MM.1S (cell line): ENCODE data around the gene CERS3.

Experiments used
- DNase-seq: peaks from one replicate; pipeline ENCODE4 v3.0.0-alpha.2; 2015
- H2AFZ ChIP-seq: fragments of 300-600 bp; sonication (generic); 2 replicates; pipeline ENCODE4 v1.6.0; 2016; ENCODE audit warnings: antibody characterized with exemption, low read length
- H3F3A ChIP-seq: fragments of 300-600 bp; sonication (generic); 2 replicates; pipeline ENCODE4 v1.6.1; 2016; ENCODE audit warnings: mild to moderate bottlenecking, antibody characterized with exemption, low read length, moderate library complexity, mixed read lengths; ENCODE audit not compliant: insufficient read depth
- H3K27ac ChIP-seq: fragments of 300-600 bp; sonication (generic); 2 replicates; pipeline ENCODE4 v1.5.1; 2016; ENCODE audit warnings: mild to moderate bottlenecking, low read length
- H3K27me3 ChIP-seq: fragments of 300-600 bp; sonication (generic); replicated peaks from 2 replicates; pipeline ENCODE4 v1.6.0; 2016; ENCODE audit warnings: low read length; ENCODE audit not compliant: insufficient read depth
- H3K36me3 ChIP-seq: fragments of 300-600 bp; sonication (generic); replicated peaks from 2 replicates; pipeline ENCODE4 v1.6.1; 2016; ENCODE audit warnings: mild to moderate bottlenecking, low read length, mixed read lengths; ENCODE audit not compliant: insufficient read depth
- H3K4me1 ChIP-seq: fragments of 300-600 bp; sonication (generic); 2 replicates; pipeline ENCODE4 v1.6.1; 2016; ENCODE audit warnings: low read length, mixed read lengths
- H3K4me2 ChIP-seq: fragments of 300-600 bp; sonication (generic); 2 replicates; pipeline ENCODE4 v1.6.0; 2016; ENCODE audit warnings: low read depth, low read length
- H3K4me3 ChIP-seq: fragments of 300-600 bp; sonication (generic); 2 replicates; pipeline ENCODE4 v1.5.1; 2016; ENCODE audit warnings: low read length, mixed read lengths
- H3K79me2 ChIP-seq: fragments of 300-600 bp; sonication (generic); 2 replicates; pipeline ENCODE4 v1.6.1; 2016; ENCODE audit warnings: mixed run types, low read length, mixed read lengths
- H3K9ac ChIP-seq: fragments of 300-600 bp; sonication (generic); 2 replicates; pipeline ENCODE4 v1.6.1; 2016; ENCODE audit warnings: low read length, mixed read lengths
- H3K9me2 ChIP-seq: fragments of 300-600 bp; sonication (generic); replicated peaks from 2 replicates; pipeline ENCODE4 v1.6.1; 2016; ENCODE audit warnings: mild to moderate bottlenecking, low read length, mixed read lengths; ENCODE audit not compliant: insufficient read depth
- H3K9me3 ChIP-seq: fragments of 300-600 bp; sonication (generic); replicated peaks from 2 replicates; pipeline ENCODE4 v1.6.1; 2016; ENCODE audit warnings: mild to moderate bottlenecking, low read length, mixed read lengths; ENCODE audit not compliant: insufficient read depth
- H4K20me1 ChIP-seq: fragments of 300-600 bp; sonication (generic); 2 replicates; pipeline ENCODE4 v1.6.1; 2016; ENCODE audit warnings: mild to moderate bottlenecking, low read length, moderate library complexity, mixed read lengths; ENCODE audit not compliant: insufficient read depth
- CTCF ChIP-seq: fragments of 300-600 bp; sonication (generic); IDR thresholded peaks from 2 replicates; pipeline ENCODE4 v1.5.1; 2016; ENCODE audit warnings: antibody characterized with exemption, low read length, mixed read lengths
- EZH2 ChIP-seq: fragments of 300-600 bp; sonication (generic); optimal IDR thresholded peaks from 2 replicates; pipeline ENCODE3; 2017; ENCODE audit warnings: low read depth, mild to moderate bottlenecking, antibody characterized with exemption, low read length, mixed read lengths
- EZH2phosphoT487 ChIP-seq: fragments of 300-600 bp; sonication (generic); IDR thresholded peaks from 2 replicates; pipeline ENCODE4 v1.6.1; 2018; ENCODE audit warnings: antibody characterized with exemption, low read length

CERS3 gene

DNA sequence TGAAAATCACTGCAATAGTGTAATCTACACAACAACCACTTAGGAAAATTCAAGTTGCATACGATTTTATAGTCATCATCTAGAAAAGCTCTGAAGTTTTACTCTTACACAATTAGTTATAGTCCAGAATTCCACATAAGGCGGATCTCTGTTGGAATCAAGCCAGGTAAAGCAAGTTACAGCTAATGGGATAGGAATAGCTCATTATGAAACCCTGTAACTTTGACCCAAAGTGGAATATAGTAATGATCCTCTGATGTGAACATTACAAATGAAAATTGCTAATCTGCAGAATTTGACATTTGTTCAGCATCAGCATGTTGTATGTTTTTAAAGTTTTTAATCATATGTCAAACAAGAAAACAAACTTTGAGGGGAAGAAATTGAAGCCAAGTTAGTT lies 4.4 kb downstream of the CERS3 start:
- no peaks in the 10 kb centered on the region for H4K20me1 ChIP-seq
- H3K36me3 ChIP-seq: no peaks in the 10 kb centered on the region
- no peak for TF ChIP-seq EZH2phosphoT487
- TF ChIP-seq EZH2: no peak
- no peak for TF ChIP-seq CTCF
- H3K9me3 ChIP-seq: no peaks in the 10 kb centered on the region
- no peaks in the 10 kb centered on the region for H3K79me2 ChIP-seq
- no peak overlapping the region for H3K27ac ChIP-seq
- no peaks in the 10 kb centered on the region for H3K27me3 ChIP-seq
- no peak overlapping the region for H3K4me3 ChIP-seq
- H3K4me1 ChIP-seq: no peaks in the 10 kb centered on the region
- H3K4me2 ChIP-seq: no peak overlapping the region
- H2AFZ ChIP-seq: no peak overlapping the region
- H3K9ac ChIP-seq: no peak overlapping the region
- no peaks in the 10 kb centered on the region for H3F3A ChIP-seq
- H3K9me2 ChIP-seq: no peaks in the 10 kb centered on the region
- DNase-seq: no peak

DNA sequence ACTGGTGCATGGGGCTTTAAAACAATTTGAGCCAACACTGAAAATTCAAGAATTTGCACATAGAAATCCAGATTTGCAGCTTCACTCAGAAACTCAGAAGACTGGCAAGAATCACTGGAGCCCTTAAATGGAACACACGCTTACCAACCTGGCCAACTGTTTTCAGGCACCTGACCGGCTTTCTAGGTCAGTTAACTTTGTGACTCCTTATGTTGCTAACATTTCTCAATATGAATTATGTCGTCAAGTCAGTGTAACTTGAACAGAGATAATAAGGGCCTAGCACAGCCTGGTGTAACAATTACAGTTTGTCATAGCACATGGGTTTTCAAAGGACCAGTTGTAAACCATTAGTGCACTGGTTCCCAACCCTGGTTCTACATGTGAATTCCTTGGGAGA lies 6.8 kb downstream of the CERS3 start:
- Histone ChIP-seq H4K20me1 (no peaks in the 10 kb centered on the region), H3K4me1 (no peaks in the 10 kb centered on the region), H2AFZ (no peak overlapping the region), H3K9me3 (no peaks in the 10 kb centered on the region), H3K27me3 (no peaks in the 10 kb centered on the region), H3K9me2 (no peaks in the 10 kb centered on the region), H3K4me2 (no peak overlapping the region), H3K9ac (no peak overlapping the region), H3K79me2 (no peaks in the 10 kb centered on the region), H3K36me3 (no peaks in the 10 kb centered on the region), H3K27ac (no peak overlapping the region), H3F3A (no peaks in the 10 kb centered on the region), H3K4me3 (no peak overlapping the region)
- DNase-seq: no peak
- TF ChIP-seq EZH2phosphoT487 (no peak), CTCF (no peak), EZH2 (no peak)

GRCh38 chr15:100520132-100520921 lies 8.4 kb downstream of the CERS3 start:
- Histone ChIP-seq H3K4me3 (no peak overlapping the region), H3K4me2 (no peak overlapping the region), H3K9ac (no peak overlapping the region), H4K20me1 (no peaks in the 10 kb centered on the region), H3K27ac (no peak overlapping the region), H3F3A (no peaks in the 10 kb centered on the region), H3K4me1 (no peaks in the 10 kb centered on the region), H3K36me3 (no peaks in the 10 kb centered on the region), H3K27me3 (no peaks in the 10 kb centered on the region), H3K9me3 (no peaks in the 10 kb centered on the region), H2AFZ (no peak overlapping the region), H3K79me2 (no peaks in the 10 kb centered on the region), H3K9me2 (no peaks in the 10 kb centered on the region)
- no peak for TF ChIP-seq EZH2
- TF ChIP-seq EZH2phosphoT487: no peak
- TF ChIP-seq CTCF: no peak
- DNase-seq: no peak
